Glomerular visceral epithelial cell (primary cell): ENCODE data around the gene ORC1.

Experiments used
- DNase-seq: peaks from one replicate; pipeline ENCODE4 v3.0.0-alpha.2; 2016; ENCODE audit errors: extremely low spot score

ORC1 gene

DNA sequence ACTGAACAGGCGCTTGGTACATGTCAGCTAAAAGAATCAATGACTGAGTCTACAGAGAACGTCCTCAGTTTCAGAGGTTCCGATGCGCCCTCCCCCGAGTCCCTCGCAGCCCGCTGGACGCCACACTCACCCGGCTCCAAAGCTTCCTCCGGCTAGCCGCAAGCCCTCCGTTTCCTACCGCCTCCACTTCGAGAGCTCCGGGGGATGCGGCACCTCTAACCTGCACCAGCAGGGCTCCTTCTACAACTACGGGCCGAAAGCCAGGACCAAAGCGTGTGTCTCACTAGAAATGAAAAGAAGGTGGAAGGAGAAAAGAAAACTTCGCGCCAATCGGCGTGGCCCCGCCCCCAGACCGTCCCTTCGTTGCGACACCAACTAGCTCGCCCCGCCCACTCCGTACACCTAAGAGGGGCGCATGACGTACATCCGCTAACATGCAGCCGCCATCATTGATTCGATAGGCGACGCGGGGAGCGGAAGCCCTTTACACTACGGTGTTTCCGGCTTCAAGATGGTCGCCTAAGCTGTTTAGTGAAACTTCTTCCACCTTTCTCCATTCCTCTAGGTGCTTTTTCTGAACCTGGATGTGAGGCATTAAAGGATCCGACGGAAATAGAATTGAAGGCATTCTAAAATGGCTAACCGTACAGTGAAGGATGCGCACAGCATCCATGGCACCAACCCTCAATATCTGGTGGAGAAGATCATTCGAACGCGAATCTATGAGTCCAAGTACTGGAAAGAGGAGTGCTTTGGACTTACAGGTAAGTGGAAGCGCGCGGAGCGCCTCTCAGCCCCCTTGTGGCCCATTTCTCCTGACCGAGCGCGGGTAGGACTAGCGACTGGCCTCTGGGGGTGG, at the start of gene ORC1, which contains the start of gene PRPF38A:
ORC1 (minus strand) TSS at position 308 of the 859 bp plus-strand sequence. CDS start 2,200 bp downstream, outside the sequence.
PRPF38A (plus strand) TSS at position 487 of the 859 bp plus-strand sequence; CDS start at position 635, 148 bp downstream.
- DNase-seq, result peak; percentile 97

DNA sequence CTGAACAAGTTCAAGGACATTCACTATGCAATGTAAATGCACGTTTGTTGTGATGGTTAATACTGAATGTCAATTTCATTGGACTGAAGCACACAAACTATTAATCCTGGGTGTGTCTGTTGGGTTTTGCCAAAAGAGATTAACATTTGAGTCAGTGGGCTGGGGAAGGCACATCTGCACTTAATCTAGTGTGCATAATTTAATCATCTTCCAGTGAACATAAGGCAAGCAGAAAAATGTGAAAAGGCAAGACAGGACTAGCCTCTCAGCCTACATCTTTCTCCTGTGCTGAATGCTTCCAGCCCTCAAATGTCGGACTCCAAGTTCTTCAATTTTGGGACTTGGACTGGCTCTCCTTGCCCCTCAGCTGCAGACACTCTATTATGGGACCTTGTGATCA, 40.2 kb upstream of the ORC1 start:
- DNase-seq, result no peak

DNA sequence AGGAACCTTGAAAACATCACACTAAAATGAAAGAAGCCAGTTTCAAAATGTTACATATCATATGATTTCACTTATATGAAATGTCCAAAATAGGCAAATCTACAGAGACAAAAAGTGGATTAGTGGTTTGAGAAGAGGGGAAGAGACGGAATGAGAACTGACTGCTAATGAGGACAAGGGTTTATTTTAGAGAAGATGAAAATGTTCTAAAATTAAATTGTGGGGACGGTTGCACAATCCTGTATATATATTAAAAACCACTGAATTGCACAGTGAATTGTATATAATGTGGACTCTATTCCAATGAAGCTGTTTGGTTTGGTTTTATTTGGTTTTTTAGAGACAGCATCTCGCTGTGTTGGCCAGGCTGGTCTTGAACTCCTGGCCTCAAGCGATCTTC, 35.8 kb upstream of the ORC1 start:
- no peak for DNase-seq

DNA sequence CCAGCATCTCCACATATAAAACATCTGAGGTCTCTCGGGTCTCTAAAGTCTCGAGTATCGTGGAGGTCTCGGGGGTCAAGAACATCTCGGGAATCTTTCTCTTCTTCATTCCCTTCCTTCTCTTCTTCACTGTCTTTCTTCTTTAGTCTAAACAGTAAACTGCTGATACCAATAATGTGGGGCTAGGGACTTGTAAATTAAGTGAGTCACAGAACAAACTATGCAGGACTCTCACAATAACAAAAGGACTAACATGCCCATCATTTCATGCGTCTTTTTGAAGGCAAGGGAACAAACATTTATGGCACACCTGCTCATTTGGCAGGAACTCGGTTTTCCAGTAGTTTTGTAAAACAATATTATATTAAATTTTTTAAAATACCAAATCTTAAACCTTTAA, 32.6 kb upstream of the ORC1 start:
- DNase-seq, result no peak

DNA sequence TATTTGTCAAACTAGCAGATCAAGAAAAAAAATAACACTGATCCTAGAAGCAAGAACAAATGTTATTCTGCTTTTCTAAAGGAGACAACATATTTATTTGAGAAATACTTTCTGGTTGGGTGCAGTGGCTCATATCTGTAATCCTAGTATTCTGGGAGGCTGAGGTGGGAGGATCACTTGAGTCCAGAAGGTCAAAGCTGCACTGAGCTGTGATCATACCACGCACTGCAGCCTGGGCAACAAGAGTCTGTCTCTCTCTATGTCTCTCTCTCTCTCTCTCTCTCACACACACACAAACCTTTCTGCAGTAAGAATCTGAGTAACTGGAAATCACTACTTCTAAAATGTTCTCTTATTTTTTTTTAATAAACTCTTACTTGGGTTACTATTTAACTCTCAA, 31.4 kb upstream of the ORC1 start:
- DNase-seq, result no peak

DNA sequence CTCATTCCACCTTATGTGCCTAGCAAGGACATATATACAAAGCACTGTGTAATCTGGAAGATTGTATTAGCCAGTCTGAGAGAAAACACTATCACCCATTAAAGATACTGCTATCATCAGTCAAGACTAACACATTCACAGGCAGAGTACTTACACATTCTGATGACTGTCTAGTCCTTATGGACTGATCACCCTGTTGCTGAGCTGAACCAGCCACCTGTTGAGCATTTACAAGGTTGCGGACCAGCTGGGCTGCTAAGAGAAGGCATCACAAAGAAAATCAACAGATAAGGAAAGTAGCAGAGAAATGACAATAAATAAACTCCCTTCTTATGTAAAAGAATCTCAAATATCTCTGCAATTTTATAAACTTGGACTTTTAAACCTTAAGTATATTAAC, 31.0 kb upstream of the ORC1 start:
- DNase-seq, result no peak

DNA sequence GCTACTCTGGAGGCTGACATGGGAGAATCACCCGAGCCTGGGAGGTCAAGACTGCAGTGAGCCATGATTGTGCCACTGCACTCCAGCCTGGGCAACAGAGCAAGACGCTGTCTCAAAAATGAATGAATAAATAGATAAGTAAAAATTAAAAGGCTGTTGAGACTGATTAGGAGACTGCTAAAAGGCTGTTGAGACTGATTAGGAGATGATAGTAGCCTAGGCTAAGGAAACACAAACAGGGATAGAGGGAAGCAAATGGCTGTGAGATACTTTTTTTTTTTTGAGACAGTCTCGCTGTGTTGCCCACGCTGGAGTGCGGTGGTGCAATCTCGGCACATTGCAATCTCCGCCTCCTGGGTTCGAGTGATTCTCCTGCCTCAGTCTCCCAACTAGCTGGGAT, 28.6 kb upstream of the ORC1 start:
- DNase-seq, result no peak

DNA sequence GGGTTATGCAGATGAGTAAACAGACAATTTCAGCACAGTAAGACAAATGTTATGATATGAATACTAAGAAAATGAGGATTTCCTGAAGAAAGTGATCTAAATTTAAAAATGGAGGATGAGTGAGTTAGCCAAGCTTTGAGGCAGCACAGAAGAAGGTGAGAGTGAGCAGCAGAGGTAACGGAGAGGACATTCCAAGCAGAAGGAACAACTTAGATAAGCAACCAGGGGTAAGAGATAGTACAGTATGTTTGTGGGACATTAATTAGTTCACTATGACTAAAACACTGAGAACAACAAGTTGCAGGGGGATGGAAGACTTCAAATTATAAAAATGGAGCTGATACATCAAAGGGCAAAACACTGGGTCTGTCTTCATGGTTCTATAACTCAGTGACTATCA, 22.9 kb upstream of the ORC1 start:
- DNase-seq, result no peak

DNA sequence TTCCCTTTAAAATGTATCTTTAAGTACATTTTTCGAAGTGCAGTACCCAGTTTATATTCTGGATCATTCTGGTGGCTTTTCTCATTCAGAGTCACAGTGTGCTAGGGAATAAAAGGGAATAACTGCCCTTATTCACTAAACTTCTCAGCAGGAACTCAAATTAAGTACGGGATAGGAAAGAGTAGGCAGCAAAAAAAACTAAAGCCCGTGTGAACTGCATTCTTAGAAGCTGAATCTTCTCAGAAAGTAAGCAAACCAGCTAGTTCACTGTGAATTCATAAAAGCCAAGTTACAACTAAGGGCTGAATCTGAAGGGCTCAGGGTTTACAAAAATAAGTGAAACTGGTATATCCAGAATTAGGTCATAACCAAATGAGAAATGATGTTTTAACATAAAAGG, 22.1 kb upstream of the ORC1 start:
- no peak for DNase-seq

DNA sequence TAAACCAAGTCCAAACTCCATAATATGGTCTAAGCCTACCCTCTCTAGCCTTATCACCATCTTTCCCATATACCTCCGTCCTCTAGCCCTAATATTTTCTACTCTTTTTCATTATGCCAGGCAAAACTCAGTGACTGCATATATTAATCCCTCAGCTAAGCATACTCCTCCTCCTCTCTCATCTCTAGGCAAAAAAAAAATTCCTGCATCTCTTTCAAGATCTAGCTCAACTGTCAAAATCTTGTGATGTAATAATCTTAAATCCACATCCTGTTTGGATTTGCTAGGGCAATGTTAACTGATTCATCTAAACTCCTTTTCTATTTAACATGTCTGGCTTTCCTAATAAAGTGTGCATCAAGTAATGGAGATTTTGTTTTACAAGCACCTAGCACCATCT, 20.6 kb upstream of the ORC1 start:
- no peak for DNase-seq

DNA sequence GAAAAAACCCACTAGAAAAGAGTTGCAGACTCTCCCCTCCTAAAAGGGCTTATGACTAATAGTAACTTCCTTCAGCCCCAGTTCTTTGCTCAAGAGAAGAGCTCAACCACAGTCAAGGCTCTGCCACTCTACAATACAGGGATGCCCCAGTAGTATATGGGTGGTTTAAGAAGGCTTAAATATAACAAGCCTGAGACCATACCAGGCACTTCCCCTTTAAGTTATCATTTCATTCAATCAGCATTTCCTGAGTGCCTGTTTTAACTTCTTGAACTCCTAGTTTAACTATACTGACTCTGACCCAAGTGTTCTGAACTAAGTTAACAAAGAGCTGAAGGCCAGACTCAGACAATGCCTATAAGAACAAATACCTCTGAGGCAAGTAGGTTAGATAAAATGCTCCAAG, 20.0 kb upstream of the ORC1 start:
- DNase-seq, result no peak

DNA sequence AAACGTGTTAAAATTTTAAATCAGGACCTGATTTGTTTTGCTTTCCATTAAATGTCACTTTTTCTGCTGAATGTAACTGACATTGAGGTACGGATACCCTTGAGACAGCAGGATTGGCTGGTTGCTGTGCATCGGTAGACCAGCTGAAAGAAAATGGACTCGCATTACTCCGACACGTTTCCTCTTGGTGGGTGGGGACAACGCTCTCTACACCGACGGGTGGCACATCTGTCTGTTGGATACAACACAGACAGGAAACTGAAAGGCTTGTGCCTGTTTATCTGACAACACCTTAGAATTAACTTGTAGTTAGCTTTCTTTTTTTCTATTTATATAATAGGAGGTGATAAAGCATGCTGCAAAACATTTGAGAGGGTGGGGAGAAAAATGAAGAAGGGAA, 19.5 kb upstream of the ORC1 start:
- no peak for DNase-seq

DNA sequence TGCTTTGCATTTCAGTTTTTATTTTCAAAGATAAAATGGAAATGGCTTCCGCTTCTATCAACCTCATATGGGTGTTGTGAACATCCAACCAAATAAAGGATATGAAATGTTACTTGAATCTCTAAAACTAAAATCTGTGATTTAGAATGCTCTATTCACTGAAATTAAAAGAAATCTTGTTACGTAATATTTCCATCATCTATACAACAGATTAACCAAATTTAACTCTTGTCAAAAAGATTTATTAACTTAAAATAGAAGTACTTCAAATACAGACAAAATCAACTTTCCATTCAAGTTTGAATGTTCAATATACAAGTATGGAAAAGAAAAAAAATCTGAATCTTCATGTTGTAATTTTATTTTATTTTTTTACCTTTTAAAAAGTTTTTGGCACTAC, 18.8 kb upstream of the ORC1 start:
- no peak for DNase-seq

DNA sequence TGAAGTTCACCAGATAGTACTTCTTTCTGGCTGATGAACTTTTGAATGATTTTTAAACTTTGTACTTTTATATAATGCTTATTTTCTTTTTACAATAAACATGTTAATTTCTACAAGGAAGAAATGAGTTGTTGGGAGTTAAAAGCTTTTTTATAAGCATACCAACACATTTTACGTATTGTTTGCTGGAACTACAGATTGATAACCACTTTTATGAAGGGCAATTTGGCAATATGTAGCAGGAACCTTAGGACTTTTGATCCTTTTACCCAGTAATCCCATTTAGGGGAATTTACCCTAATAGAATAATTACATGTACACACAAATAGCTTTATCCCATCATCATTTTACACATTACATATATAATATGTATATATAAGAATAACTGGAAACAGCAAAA, 16.5 kb upstream of the ORC1 start:
- no peak for DNase-seq

DNA sequence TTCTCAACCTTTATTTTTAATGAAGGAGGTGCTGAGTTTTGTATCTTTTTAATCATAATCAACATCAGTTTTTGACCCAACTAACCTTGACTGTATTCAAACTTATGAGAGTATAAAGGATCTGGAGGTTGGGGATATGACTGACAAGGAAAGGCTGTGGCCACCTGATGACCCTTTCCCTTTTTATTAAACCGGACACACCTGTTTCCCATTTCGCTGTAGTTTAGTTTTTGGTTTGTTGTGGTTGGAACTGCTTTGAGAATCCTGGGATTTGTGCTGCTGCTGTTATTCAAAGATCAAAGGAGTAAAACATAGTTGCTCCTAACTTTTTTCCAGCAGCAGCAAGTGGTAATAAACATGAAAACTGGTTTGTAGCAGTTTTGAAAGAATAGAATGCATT, 12.6 kb upstream of the ORC1 start:
- DNase-seq, result no peak

DNA sequence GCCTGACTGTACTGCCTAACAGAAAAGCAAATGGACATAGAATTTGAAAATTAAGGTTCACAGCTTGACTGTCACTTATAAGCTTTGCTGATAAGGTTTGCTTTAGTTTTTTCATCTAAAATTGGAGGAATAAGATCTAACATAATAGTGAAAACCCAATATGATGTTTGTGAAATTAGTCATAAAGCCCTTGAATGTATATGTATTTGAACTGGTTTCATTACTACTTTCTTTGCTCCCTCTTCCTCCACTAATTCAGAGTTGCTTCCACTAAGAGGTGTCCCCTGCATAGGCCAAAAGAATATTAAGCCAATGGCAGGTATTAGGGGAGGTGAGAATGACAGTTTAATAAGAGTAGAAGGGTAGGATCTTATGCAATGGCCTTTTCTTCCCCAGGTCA, 10.7 kb upstream of the ORC1 start:
- no peak for DNase-seq

DNA sequence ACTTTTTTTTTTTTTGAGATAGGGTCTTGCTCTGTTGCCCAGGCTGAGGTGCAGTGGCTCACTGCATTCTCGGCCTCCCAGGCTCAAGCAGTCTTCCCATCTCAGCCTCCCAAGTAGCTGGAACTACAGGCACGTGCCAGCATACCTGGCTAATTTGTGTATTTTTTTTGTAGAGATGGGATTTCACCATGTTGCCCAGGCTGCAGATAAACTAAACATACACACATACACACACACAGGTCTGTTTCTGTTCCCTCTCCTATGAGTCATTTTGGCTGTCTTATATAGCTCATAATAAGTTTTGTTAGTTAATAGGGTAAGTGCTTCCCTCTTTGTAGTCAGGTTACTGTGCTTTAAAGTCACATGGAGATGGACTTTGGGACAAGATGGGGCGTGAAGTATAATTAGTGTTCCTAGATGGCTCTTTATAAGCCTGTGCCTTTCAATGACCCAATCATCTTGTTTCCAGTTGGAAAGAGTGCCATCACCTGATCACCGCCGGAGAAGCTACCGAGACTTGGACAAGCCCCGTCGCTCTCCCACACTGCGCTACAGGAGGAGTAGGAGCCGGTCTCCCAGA, 9.3 kb upstream of the ORC1 start:
- DNase-seq, result no peak

DNA sequence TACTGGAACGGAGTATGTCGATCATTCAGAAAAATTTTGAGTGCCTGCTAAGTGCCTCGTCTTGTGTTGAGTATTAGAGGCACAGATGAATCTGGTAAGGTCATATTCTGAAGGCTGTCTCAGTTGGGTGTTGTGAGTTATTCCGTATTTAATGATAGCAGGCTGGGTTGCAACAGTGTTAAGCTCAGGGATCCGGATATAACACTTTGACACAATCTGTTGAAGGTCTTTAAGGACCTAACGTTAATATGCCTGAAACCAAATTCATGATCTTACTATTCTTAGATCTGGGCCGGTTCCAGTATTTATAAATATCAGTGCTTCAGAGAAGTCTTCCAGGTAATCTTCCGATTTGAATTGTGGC, 734 bp upstream of the ORC1 start:
- no peak for DNase-seq

DNA sequence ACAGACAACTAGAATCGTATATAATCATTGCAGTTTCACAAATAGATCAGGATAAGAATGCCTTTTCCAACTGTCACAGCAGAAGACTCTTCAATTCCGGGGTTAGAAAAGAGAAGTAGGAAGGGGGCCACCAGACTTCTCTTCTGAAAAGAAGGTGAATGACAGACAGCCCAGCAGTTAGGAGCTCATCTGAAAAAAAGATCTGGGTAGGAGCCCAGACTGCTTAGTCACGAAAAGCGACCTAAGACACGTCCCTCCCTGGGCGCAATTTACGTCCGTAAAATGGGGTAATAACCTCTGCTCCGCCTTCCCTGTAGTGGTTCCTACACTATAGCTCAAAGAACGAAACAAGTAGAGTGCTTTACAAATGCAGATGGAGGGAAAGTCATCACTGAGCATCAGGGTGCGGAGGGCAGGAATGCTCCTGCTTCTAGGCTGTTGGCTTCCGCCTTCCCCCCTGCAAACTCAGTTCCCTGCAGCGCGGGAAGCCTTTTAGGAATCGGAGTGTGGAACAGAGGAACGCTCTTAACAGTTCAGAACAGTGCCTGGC, 582 bp downstream of the ORC1 start:
- peak; percentile 66 for DNase-seq

DNA sequence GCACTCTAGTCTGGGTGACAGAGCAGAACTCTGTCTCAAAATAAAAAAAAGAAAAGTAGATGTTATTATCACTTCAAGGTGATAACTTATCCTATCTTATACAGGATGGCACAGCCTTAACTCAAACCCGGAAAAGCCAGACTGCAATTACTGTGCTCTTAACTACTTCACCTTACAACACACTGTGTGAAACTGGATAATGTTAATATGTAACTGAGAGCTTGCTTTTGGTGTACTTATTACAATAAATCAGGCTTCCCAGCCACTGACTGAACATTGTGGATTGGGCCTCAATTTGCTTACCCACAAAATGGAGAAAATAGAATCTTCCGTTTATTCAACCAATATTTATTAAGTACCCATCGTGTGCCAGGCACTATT, 1.4 kb downstream of the ORC1 start:
- peak; percentile 17 for DNase-seq

DNA sequence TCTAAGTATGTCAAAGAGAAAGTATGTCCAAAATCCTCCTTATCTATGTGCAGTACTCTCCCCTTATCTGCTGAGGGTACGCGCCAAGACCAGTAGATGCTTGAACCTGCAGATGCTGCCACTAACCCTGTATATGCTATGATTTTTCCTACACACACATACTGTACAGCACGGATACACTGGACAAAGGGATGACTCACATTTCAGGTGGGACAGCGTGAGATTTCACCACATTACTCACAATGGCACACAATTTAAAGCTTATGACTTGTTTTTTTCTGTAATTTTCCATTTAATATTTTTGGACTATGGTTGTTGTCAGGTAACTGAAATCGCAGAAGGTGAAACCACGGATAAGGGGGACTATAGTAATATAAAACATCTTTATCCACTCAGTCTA, 4.1 kb downstream of the ORC1 start:
- DNase-seq, result no peak

DNA sequence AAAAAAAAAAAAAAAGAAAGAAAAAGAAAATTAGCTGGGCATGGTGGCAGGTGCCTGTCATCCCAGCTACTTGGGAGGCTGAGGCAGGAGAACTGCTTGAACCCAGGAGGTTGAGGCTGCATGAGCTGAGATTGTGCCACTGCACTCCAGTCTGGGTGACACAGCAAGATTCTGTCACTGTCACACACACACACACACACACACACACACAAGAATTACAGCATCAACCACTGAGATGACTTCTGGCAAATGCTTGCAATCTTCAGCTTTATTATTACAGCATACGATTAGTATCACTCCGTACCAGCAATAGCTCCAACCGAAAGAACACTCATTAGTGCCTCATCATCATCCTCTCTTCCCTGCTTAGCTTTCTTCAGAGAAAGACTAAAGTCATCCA, 4.6 kb downstream of the ORC1 start:
- DNase-seq, result no peak

DNA sequence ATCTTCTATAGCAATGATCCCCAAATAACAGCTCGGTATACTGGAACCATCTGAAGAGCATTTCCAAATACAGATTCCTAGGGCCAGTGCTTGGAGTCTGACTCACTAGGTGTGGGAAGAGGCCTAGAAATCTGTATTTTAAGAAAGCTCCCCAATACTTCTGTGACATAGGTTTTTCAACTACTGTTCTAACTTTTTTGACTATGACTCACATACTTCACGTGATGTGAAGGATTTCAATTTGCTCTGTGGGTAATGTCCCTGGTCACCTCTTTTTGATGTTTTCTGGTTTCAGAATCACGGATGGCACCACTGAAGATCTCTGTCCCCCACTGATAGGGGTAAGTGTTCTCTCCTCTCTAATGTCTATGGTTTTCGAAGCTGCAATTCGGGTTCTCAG, 11.0 kb downstream of the ORC1 start:
- no peak for DNase-seq
